Measurements from ENCODE around the gene CDYL2.

GRCh38 chr16:80851831-80852230 lies 47.4 kb upstream of the CDYL2 start:
- TF ChIP-seq CTCF (IDR thresholded peaks at IDR 0.05), result no peak
- TF ChIP-seq ZFX (IDR thresholded peaks at IDR 0.05; ENCODE audit: borderline replicate concordance), result no peak

Measured in 22Rv1 (cell line).